Tibial artery (tissue), 4 donors: ENCODE measurements around the gene DPYSL3.

Experiments
- DNase-seq, 2 donors: peaks; one replicate each; pipeline ENCODE4 v3.0.0-alpha.2; 2019
- H3K27ac ChIP-seq, 2 donors: fragments of 200-600 bp; sonication (generic) in 1 of 2; 1 replicate in 1 of 2; 2 replicates in 1 of 2; pipeline ENCODE4 v1.5.1; 2018 to 2019; ENCODE audit warnings: mild to moderate bottlenecking in 1 of 2
- H3K27me3 ChIP-seq, 2 donors: fragments of 200-600 bp; sonication (generic) in 1 of 2; one replicate each; pipeline versions ENCODE4 v1.5.1 to v1.6.0; 2016 to 2019
- H3K36me3 ChIP-seq, 3 donors: fragments of 200-600 bp; sonication (generic) in 2 of 3; one replicate each; pipeline ENCODE4 v1.5.1; 2016 to 2019; ENCODE audit warnings: mild to moderate bottlenecking in 2 of 3
- H3K4me1 ChIP-seq, 4 donors: fragments of 200-600 bp; sonication (generic) in 2 of 4; 1 replicate in 3 of 4; 2 replicates in 1 of 4; pipeline ENCODE4 v1.5.1; 2016 to 2019
- H3K4me3 ChIP-seq, 2 donors: fragments of 200-600 bp; sonication (generic) in 1 of 2; 1 replicate in 1 of 2; 2 replicates in 1 of 2; pipeline ENCODE4 v1.5.1; 2018 to 2019; ENCODE audit warnings: mild to moderate bottlenecking in 2 of 2
- H3K9me3 ChIP-seq, 3 donors: fragments of 200-600 bp; sonication (generic) in 1 of 3; one replicate each; pipeline ENCODE4 v1.5.1; 2016 to 2019
- CTCF ChIP-seq, 2 experiments: fragments of 200-600 bp in 1 of 2; fragments of 450-650 bp in 1 of 2; IDR thresholded peaks; one replicate each; pipeline ENCODE4 v1.5.1; 2017 to 2019; ENCODE audit warnings: antibody characterized with exemption in 2 of 2, mild to moderate bottlenecking in 1 of 2, moderate library complexity in 1 of 2
- intact Hi-C: fragments of 100-400 bp; cut with DNase I; formaldehyde crosslinking; loops from one replicate; pipeline ENCODE4 v1.15.0; 2023; ENCODE audit warnings: low total_unique reads

DPYSL3 gene

GRCh38 chr5:147481376-147481775 lies 28.5 kb downstream of the DPYSL3 start:
- Histone ChIP-seq H3K27me3 (no peaks in the 10 kb centered on the region), H3K9me3 (no peaks in the 10 kb centered on the region), H3K36me3 (no peaks in the 10 kb centered on the region), H3K27ac (peak overlapping the region; percentile 61 to 62), H3K4me3 (no peak overlapping the region), H3K4me1 (peaks cover 0 to 52% (median 18%) of the 10 kb centered on the region in 4 donors)
- intact Hi-C loops = no loop called here
- DNase-seq = no peak
- no peak for TF ChIP-seq CTCF (IDR thresholded peaks at IDR 0.05)

DNA sequence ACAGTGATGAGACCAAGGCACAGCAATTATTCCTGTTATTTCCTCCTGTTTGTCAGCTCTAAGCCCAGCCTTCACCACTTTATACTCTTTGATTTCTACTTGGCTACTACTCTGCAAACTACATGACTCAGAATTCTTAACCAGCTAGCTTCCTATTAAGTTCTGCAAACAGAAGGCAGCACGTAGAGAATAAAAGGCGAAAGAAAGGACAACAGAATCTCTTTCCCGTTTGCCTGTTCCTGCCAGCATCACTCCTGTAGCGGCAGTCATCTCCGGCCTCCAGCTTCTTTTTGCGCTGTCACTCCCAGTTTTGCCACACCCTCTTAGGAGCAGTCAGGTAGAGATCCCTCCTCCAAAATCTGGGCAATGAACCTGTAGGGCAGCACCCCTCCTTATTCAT lies 29.9 kb downstream of the DPYSL3 start:
- H3K36me3 ChIP-seq = no peaks in the 10 kb centered on the region

GRCh38 chr5:147479444-147479843 lies 30.4 kb downstream of the DPYSL3 start:
- no peaks in the 10 kb centered on the region for H3K27me3 ChIP-seq
- TF ChIP-seq CTCF (IDR thresholded peaks at IDR 0.05) = no peak
- H3K4me3 ChIP-seq = no peak overlapping the region
- H3K4me1 ChIP-seq = peaks cover 0 to 50% (median 16%) of the 10 kb centered on the region in 4 donors
- no peaks in the 10 kb centered on the region for H3K9me3 ChIP-seq
- intact Hi-C loops = no loop called here
- no peak for DNase-seq
- peak overlapping the region in 1 of 2 donors; percentile 30 for H3K27ac ChIP-seq
- H3K36me3 ChIP-seq = no peaks in the 10 kb centered on the region

More for the DNA sequence above, 29.9 kb downstream of the DPYSL3 start:
- peak overlapping the region in 1 of 2 donors; percentile 30 for H3K27ac ChIP-seq
- intact Hi-C loops = no loop called here
- H3K4me1 ChIP-seq = peaks cover 0 to 52% (median 18%) of the 10 kb centered on the region in 4 donors
- no peak for TF ChIP-seq CTCF (IDR thresholded peaks at IDR 0.05)
- no peaks in the 10 kb centered on the region for H3K27me3 ChIP-seq
- H3K4me3 ChIP-seq = no peak overlapping the region
- H3K9me3 ChIP-seq = no peaks in the 10 kb centered on the region
- no peak for DNase-seq

- TF ChIP-seq CTCF (IDR thresholded peaks at IDR 0.05) = no peak
- H3K4me1 ChIP-seq = peaks cover 0 to 29% (median 0%) of the 10 kb centered on the region in 4 donors
- H3K4me3 ChIP-seq = no peak overlapping the region
- intact Hi-C loops = no loop called here
- H3K36me3 ChIP-seq = no peaks in the 10 kb centered on the region
- H3K27ac ChIP-seq = no peak overlapping the region
- DNase-seq = no peak
- H3K27me3 ChIP-seq = no peaks in the 10 kb centered on the region
- H3K9me3 ChIP-seq = no peaks in the 10 kb centered on the region
Observed at GRCh38 chr5:147474140-147474539, 35.7 kb downstream of the DPYSL3 start.

- Histone ChIP-seq H3K27me3 (no peaks in the 10 kb centered on the region), H3K4me1 (peaks cover 0 to 20% (median 0%) of the 10 kb centered on the region in 4 donors), H3K9me3 (no peaks in the 10 kb centered on the region), H3K4me3 (no peak overlapping the region), H3K36me3 (no peaks in the 10 kb centered on the region), H3K27ac (peak overlapping the region in 1 of 2 donors; percentile 37)
- no peak for DNase-seq
- TF ChIP-seq CTCF (IDR thresholded peaks at IDR 0.05) = no peak
- intact Hi-C loops = no loop called here
Observed at GRCh38 chr5:147472664-147473475, 37.0 kb downstream of the DPYSL3 start.
